Smooth muscle cell (in vitro differentiated cells): ENCODE measurements around the gene CAPZA1. TPM values are rescaled to one million over a fixed set of nuclear protein-coding genes. Genes with fewer than 3 reads are reported as not detected.
"Not testable (repeated sequence)": the region's sequence is repeated elsewhere in the genome, so short reads cannot be mapped to it uniquely, and the experiment has no call there.

Experiments
- DNase-seq: peaks from one replicate; lab custom pipeline; 2025; ENCODE audit not compliant: unreplicated experiment; lab: John Stamatoyannopoulos, UW
- H2AFZ ChIP-seq: fragments of 200-600 bp; sonication (generic); 2 replicates; pipeline ENCODE4 v1.6.0; 2016; ENCODE audit warnings: antibody characterized with exemption, low read depth, mild to moderate bottlenecking
- H3F3A ChIP-seq: fragments of 200-600 bp; sonication (generic); 2 replicates; pipeline ENCODE4 v1.6.0; 2017; ENCODE audit warnings: antibody characterized with exemption, low read depth
- H3K27ac ChIP-seq: fragments of 200-600 bp; sonication (generic); 2 replicates; pipeline ENCODE4 v1.5.1; 2016; ENCODE audit warnings: low read depth, mild to moderate bottlenecking
- H3K27me3 ChIP-seq: fragments of 200-600 bp; sonication (generic); 2 replicates; pipeline ENCODE4 v1.6.1; 2016; ENCODE audit warnings: low read depth, mild to moderate bottlenecking
- H3K36me3 ChIP-seq: fragments of 200-600 bp; sonication (generic); 2 replicates; pipeline ENCODE4 v1.5.1; 2016; ENCODE audit warnings: low read depth
- H3K4me1 ChIP-seq: fragments of 200-600 bp; sonication (generic); 2 replicates; pipeline ENCODE4 v1.5.1; 2016; ENCODE audit warnings: low read depth
- H3K4me2 ChIP-seq: fragments of 200-600 bp; sonication (generic); 2 replicates; pipeline ENCODE4 v1.6.0; 2016; ENCODE audit warnings: mild to moderate bottlenecking
- H3K4me3 ChIP-seq: fragments of 200-600 bp; sonication (generic); 2 replicates; pipeline ENCODE4 v1.5.1; 2016; ENCODE audit warnings: mild to moderate bottlenecking
- H3K79me2 ChIP-seq: fragments of 200-600 bp; sonication (generic); 2 replicates; pipeline ENCODE4 v1.6.0; 2016; ENCODE audit warnings: low read depth, mild to moderate bottlenecking
- H3K9ac ChIP-seq: fragments of 200-600 bp; sonication (generic); 2 replicates; pipeline ENCODE4 v1.6.0; 2016; ENCODE audit warnings: low read depth
- H3K9me3 ChIP-seq: fragments of 200-600 bp; sonication (generic); replicated peaks from 2 replicates; pipeline ENCODE4 v1.5.1; 2016; ENCODE audit warnings: low read depth
- H4K20me1 ChIP-seq: fragments of 200-600 bp; sonication (generic); 2 replicates; pipeline ENCODE4 v1.6.0; 2016; ENCODE audit warnings: low read depth
- CTCF ChIP-seq: fragments of 200-600 bp; sonication (generic); IDR thresholded peaks from 2 replicates; pipeline ENCODE4 v1.5.1; 2017; ENCODE audit warnings: borderline replicate concordance, mild to moderate bottlenecking, antibody characterized with exemption; ENCODE audit not compliant: insufficient read depth, poor library complexity, severe bottlenecking
- WGBS: methylation state at CpG from one replicate; pipeline ENCODE4 v1.1.7; 2016; ENCODE audit warnings: low lambda C conversion rate; 5-methylcytosine and 5-hydroxymethylcytosine counted together
- polyA plus RNA-seq: library from polyadenylated mRNA; unstranded; fragments of >200 nt; fragmentation: Nextera tagmentation; extraction: Ambion mirVana; gene quantifications from 2 replicates; pipeline ENCODE4 v1.2.1, GENCODE V29; 2016
- total RNA-seq: library from RNA; depleted of rRNA; stranded (reverse); fragments of >200 nt; gene quantifications from 2 replicates; pipeline ENCODE4 v1.2.3, GENCODE V29; 2014

CAPZA1 gene
- total and polyA plus RNA-seq, 2 experiments from 2014 or later: 100 to 264 TPM

GRCh38 chr1:112637254-112638109 lies 17.9 kb downstream of the CAPZA1 start:
- no peaks in the 10 kb centered on the region for H3K9me3 ChIP-seq
- H2AFZ ChIP-seq: no peak overlapping the region
- no peak overlapping the region for H3K9ac ChIP-seq
- no peaks in the 10 kb centered on the region for H3K36me3 ChIP-seq
- peaks cover 8% of the 10 kb centered on the region for H3F3A ChIP-seq
- DNase-seq: no peak
- H3K27ac ChIP-seq: peak overlapping the region; percentile 18
- H3K4me1 ChIP-seq: peaks cover 3% of the 10 kb centered on the region
- H3K79me2 ChIP-seq: peaks cover 93% of the 10 kb centered on the region
- no peak overlapping the region for H3K4me3 ChIP-seq
- H3K4me2 ChIP-seq: no peak overlapping the region
- WGBS: 63% methylated on average over 4 of the region's 4 CpGs
- H4K20me1 ChIP-seq: peaks cover 93% of the 10 kb centered on the region
- no peaks in the 10 kb centered on the region for H3K27me3 ChIP-seq
- no peak for TF ChIP-seq CTCF

GRCh38 chr1:112638110-112638428 lies 18.4 kb downstream of the CAPZA1 start:
- no peak overlapping the region for H2AFZ ChIP-seq
- H3K27ac ChIP-seq: peak overlapping the region; percentile 18
- no peaks in the 10 kb centered on the region for H3K36me3 ChIP-seq
- no peak overlapping the region for H3K9ac ChIP-seq
- peaks cover 93% of the 10 kb centered on the region for H4K20me1 ChIP-seq
- TF ChIP-seq CTCF: no peak
- 100% methylated on average over 1 of the region's 1 CpG for WGBS
- no peak for DNase-seq
- no peak overlapping the region for H3K4me3 ChIP-seq
- no peak overlapping the region for H3K4me2 ChIP-seq
- peaks cover 3% of the 10 kb centered on the region for H3K4me1 ChIP-seq
- no peaks in the 10 kb centered on the region for H3K27me3 ChIP-seq
- H3K9me3 ChIP-seq: no peaks in the 10 kb centered on the region
- peaks cover 8% of the 10 kb centered on the region for H3F3A ChIP-seq
- peaks cover 93% of the 10 kb centered on the region for H3K79me2 ChIP-seq

GRCh38 chr1:112640437-112640836 lies 20.8 kb downstream of the CAPZA1 start:
- peaks cover 93% of the 10 kb centered on the region for H4K20me1 ChIP-seq
- not testable (repeated sequence) for DNase-seq, H3K4me1 ChIP-seq, H3F3A ChIP-seq, H3K9me3 ChIP-seq, H3K4me3 ChIP-seq, H3K27me3 ChIP-seq, H3K4me2 ChIP-seq, H2AFZ ChIP-seq, H3K36me3 ChIP-seq, H3K27ac ChIP-seq, H3K9ac ChIP-seq
- 96% methylated on average over 13 of the region's 23 CpGs for WGBS
- H3K79me2 ChIP-seq: peaks cover 93% of the 10 kb centered on the region

- Histone ChIP-seq H3F3A (peaks cover 5% of the 10 kb centered on the region), H3K27ac (no peak overlapping the region), H3K4me3 (no peak overlapping the region), H3K4me1 (no peaks in the 10 kb centered on the region), H3K9me3 (no peaks in the 10 kb centered on the region), H3K4me2 (no peak overlapping the region), H3K79me2 (peaks cover 93% of the 10 kb centered on the region), H3K27me3 (no peaks in the 10 kb centered on the region), H3K9ac (no peak overlapping the region), H3K36me3 (peaks cover 13% of the 10 kb centered on the region), H4K20me1 (peaks cover 93% of the 10 kb centered on the region), H2AFZ (no peak overlapping the region)
- no peak for TF ChIP-seq CTCF
- WGBS: 94% methylated on average over 2 of the region's 2 CpGs
- DNase-seq: no peak
Measured at GRCh38 chr1:112643080-112643479, 23.4 kb downstream of the CAPZA1 start.
